Neutrophil (primary cell): Measurements from ENCODE around the gene STX8.

Experiments
- H3K27ac ChIP-seq: fragments of 200-600 bp; sonication (generic); 2 replicates; pipeline ENCODE4 v1.5.1; 2016; ENCODE audit warnings: mild to moderate bottlenecking, moderate library complexity
- H3K27me3 ChIP-seq: fragments of 200-600 bp; sonication (generic); 2 replicates; pipeline ENCODE4 v1.6.0; 2016; ENCODE audit warnings: mild to moderate bottlenecking
- H3K36me3 ChIP-seq: fragments of 200-600 bp; sonication (generic); 2 replicates; pipeline ENCODE4 v1.5.1; 2017
- H3K4me1 ChIP-seq, 2 experiments: fragments of 200-600 bp in 1 of 2; sonication (generic) in 1 of 2; 1 replicate in 1 of 2; 2 replicates in 1 of 2; pipeline versions ENCODE4 v1.5.1 to v1.6.1; 2013 to 2016; ENCODE audit warnings: low read depth in 1 of 2, low read length in 1 of 2, mild to moderate bottlenecking in 1 of 2, moderate library complexity in 1 of 2; ENCODE audit not compliant: control insufficient read depth in 1 of 2, insufficient read depth in 1 of 2
- H3K4me3 ChIP-seq, 2 experiments: fragments of 200-600 bp in 1 of 2; sonication (generic) in 1 of 2; 1 replicate in 1 of 2; 2 replicates in 1 of 2; pipeline ENCODE4 v1.5.1; 2013 to 2016; ENCODE audit warnings: low read depth in 1 of 2, low read length in 1 of 2, mild to moderate bottlenecking in 1 of 2, moderate library complexity in 1 of 2
- H3K9me3 ChIP-seq: fragments of 200-600 bp; sonication (generic); 2 replicates; pipeline ENCODE4 v1.5.1; 2016
- CTCF ChIP-seq: fragments of 200-600 bp; sonication (generic); IDR thresholded peaks from 2 replicates; pipeline ENCODE4 v1.5.1; 2016; ENCODE audit warnings: antibody characterized with exemption

The STX8 gene

GRCh38 chr17:9230861-9231260 is 344.8 kb downstream of the STX8 start:
- TF ChIP-seq CTCF, result no peak
- no peak overlapping the region for H3K27ac ChIP-seq
- H3K36me3 ChIP-seq, result no peaks in the 10 kb centered on the region

DNA sequence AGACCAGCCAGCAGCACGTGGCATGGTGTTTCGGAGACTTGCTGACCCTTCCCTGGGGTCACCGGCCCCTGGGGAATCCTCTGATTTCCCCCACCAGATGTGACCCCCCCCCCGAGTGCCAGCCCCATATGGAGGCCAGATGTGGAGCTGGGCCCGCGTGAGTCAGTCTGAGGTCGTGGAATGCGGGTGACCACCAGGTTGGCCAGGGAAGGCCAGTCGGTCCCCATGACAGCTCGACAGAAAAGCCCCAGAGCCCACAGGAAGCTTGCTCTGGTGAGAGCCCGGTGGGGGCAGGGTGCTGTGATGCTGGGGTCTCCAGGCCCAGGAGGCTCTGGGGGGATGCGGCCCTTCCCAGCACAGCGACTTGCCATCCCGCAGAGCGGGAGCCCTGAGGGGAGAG is 345.3 kb downstream of the STX8 start:
- Histone ChIP-seq H3K27me3 (peaks cover 42% of the 10 kb centered on the region), H3K9me3 (no peaks in the 10 kb centered on the region), H3K36me3 (no peaks in the 10 kb centered on the region), H3K4me3 (no peak overlapping the region), H3K27ac (no peak overlapping the region), H3K4me1 (no peaks in the 10 kb centered on the region)
- no peak for TF ChIP-seq CTCF

More at GRCh38 chr17:9230861-9231260, 344.8 kb downstream of the STX8 start:
- H3K4me1 ChIP-seq, result no peaks in the 10 kb centered on the region
- H3K9me3 ChIP-seq, result no peaks in the 10 kb centered on the region
- H3K4me3 ChIP-seq, result no peak overlapping the region
- H3K27me3 ChIP-seq, result peaks cover 42% of the 10 kb centered on the region

DNA sequence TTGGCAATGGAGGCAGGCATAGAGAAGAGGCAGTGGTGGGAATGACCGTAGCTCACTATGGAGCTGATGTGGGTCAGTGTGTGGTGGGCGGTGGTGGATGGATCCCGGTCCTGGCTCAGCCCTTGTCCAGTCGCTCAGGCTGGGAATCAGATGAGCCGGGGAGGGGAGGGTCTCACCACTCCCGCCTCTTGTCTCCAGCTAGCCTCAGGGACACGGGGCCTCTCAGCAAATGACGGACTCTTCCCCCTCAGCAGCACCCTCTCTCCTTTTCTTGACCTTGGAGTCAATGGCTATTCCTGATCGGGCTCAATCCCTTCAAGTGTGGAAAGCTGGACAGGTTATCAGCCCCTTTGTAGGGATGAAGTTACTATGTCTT is 345.8 kb downstream of the STX8 start:
- Histone ChIP-seq H3K4me1 (no peaks in the 10 kb centered on the region), H3K27me3 (peaks cover 42% of the 10 kb centered on the region), H3K36me3 (no peaks in the 10 kb centered on the region), H3K4me3 (no peak overlapping the region), H3K27ac (no peak overlapping the region), H3K9me3 (no peaks in the 10 kb centered on the region)
- no peak for TF ChIP-seq CTCF

- Histone ChIP-seq H3K4me3 (no peak overlapping the region), H3K27ac (no peak overlapping the region), H3K9me3 (no peaks in the 10 kb centered on the region), H3K36me3 (no peaks in the 10 kb centered on the region), H3K27me3 (peaks cover 38% of the 10 kb centered on the region), H3K4me1 (no peaks in the 10 kb centered on the region)
- TF ChIP-seq CTCF, result no peak
Measured at GRCh38 chr17:9229160-9229825, 346.3 kb downstream of the STX8 start.

- Histone ChIP-seq H3K27me3 (peaks cover 30% of the 10 kb centered on the region), H3K4me1 (no peaks in the 10 kb centered on the region), H3K9me3 (no peaks in the 10 kb centered on the region), H3K36me3 (no peaks in the 10 kb centered on the region), H3K27ac (no peak overlapping the region), H3K4me3 (no peak overlapping the region)
- TF ChIP-seq CTCF, result no peak
Measured at GRCh38 chr17:9228408-9229159, 347.0 kb downstream of the STX8 start.
